OCI-LY7 (cell line): ENCODE measurements around the gene GAS7.
"Not testable (repeated sequence)": the region's sequence is repeated elsewhere in the genome, so short reads cannot be mapped to it uniquely, and the experiment has no call there.

Source experiments
- EZH2phosphoT487 ChIP-seq: fragments of 200-600 bp; sonication (generic); IDR thresholded peaks from 2 replicates; pipeline ENCODE4 v1.6.1; 2018; ENCODE audit warnings: low read depth, borderline replicate concordance, mild to moderate bottlenecking, mixed run types, antibody characterized with exemption, low read length, moderate library complexity, mixed read lengths
- TF ChIP-seq, protein P1 (sequence below): fragments of 200-600 bp; sonication (generic); conservative IDR thresholded peaks from 2 replicates; pipeline ENCODE4 v1.5.1; 2014; ENCODE audit warnings: mild to moderate bottlenecking, antibody characterized with exemption, low read length, moderate library complexity, mixed read lengths

DNA sequence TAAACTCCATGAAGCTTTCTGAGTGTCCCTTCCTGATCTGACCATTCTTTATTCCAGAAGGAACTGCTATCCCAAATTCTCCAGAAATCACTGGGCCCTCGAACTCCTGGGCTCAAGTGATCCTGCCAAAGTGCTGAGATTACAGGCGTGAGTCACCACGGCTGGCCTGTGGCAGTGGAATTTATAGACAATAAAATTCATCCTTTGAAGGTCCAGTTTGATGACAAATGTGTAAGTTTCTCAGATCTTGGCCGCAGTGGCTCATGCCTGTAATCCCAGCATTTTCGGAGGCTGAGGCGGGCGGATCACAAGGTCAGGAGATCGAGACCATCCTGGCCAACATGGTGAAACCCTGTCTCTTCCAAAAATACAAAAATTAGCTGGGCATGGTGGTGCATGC is 103.1 kb downstream of the GAS7 start:
- TF ChIP-seq, protein P1, sequence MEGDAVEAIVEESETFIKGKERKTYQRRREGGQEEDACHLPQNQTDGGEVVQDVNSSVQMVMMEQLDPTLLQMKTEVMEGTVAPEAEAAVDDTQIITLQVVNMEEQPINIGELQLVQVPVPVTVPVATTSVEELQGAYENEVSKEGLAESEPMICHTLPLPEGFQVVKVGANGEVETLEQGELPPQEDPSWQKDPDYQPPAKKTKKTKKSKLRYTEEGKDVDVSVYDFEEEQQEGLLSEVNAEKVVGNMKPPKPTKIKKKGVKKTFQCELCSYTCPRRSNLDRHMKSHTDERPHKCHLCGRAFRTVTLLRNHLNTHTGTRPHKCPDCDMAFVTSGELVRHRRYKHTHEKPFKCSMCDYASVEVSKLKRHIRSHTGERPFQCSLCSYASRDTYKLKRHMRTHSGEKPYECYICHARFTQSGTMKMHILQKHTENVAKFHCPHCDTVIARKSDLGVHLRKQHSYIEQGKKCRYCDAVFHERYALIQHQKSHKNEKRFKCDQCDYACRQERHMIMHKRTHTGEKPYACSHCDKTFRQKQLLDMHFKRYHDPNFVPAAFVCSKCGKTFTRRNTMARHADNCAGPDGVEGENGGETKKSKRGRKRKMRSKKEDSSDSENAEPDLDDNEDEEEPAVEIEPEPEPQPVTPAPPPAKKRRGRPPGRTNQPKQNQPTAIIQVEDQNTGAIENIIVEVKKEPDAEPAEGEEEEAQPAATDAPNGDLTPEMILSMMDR = not testable (repeated sequence)
- not testable (repeated sequence) for TF ChIP-seq EZH2phosphoT487
